HepG2 (cell line): ENCODE data around the gene RFC1. TPM values are rescaled to one million over a fixed set of nuclear protein-coding genes. Genes with fewer than 3 reads are reported as not detected.

Source experiments
- CCDC6 ChIP-seq: sonication (generic); formaldehyde crosslinking; IDR thresholded peaks from 2 replicates; pipeline ENCODE4 v1.8.1; 2022; ENCODE audit warnings: mild to moderate bottlenecking, missing genetic modification reagents, moderate library complexity
- ESRRA ChIP-seq: sonication (generic); formaldehyde crosslinking; IDR thresholded peaks from 2 replicates; pipeline ENCODE4 v1.5.1; 2020; ENCODE audit warnings: mild to moderate bottlenecking, low read depth, missing genetic modification reagents
- HCFC1 ChIP-seq: fragments of 150-350 bp; IDR thresholded peaks from 2 replicates; pipeline ENCODE4 v1.6.1; 2014; ENCODE audit warnings: low read depth, low read length
- HDAC1 ChIP-seq: sonication (generic); formaldehyde crosslinking; IDR thresholded peaks from 2 replicates; pipeline ENCODE4 v1.5.1; 2020; ENCODE audit warnings: mild to moderate bottlenecking, missing genetic modification reagents
- NR1H2 ChIP-seq: sonication (generic); formaldehyde crosslinking; IDR thresholded peaks from 2 replicates; pipeline ENCODE4 v1.8.1; 2022; ENCODE audit warnings: low read depth, missing genetic modification reagents, borderline replicate concordance
- PRDM10 ChIP-seq: sonication (generic); formaldehyde crosslinking; IDR thresholded peaks from 2 replicates; pipeline ENCODE4 v1.4.0; 2020; ENCODE audit warnings: low read depth, missing genetic modification reagents
- REPIN1 ChIP-seq: sonication (generic); formaldehyde crosslinking; IDR thresholded peaks from 2 replicates; pipeline ENCODE4 v1.8.0; 2022; ENCODE audit warnings: missing genetic modification reagents, low read depth, mild to moderate bottlenecking, borderline replicate concordance
- SMAD9 ChIP-seq: sonication (generic); formaldehyde crosslinking; IDR thresholded peaks from 2 replicates; pipeline ENCODE4 v1.5.1; 2020; ENCODE audit warnings: mild to moderate bottlenecking, missing genetic modification reagents
- XRCC5 ChIP-seq: fragments of 200-400 bp; formaldehyde crosslinking; optimal IDR thresholded peaks from 2 replicates; pipeline ENCODE3; 2017; ENCODE audit warnings: mild to moderate bottlenecking, low read length
- ZBTB44 ChIP-seq: sonication (generic); formaldehyde crosslinking; IDR thresholded peaks from 2 replicates; pipeline ENCODE4 v1.4.0; 2020; ENCODE audit warnings: missing genetic modification reagents
- ZNF17 ChIP-seq: sonication (generic); formaldehyde crosslinking; IDR thresholded peaks from 2 replicates; pipeline ENCODE4 v1.5.0; 2020; ENCODE audit warnings: mild to moderate bottlenecking, missing genetic modification reagents
- ZNF180 ChIP-seq: sonication (generic); formaldehyde crosslinking; IDR thresholded peaks from 2 replicates; pipeline ENCODE4 v1.4.0; 2020; ENCODE audit warnings: low read depth, missing genetic modification reagents, borderline replicate concordance
- ZNF280D ChIP-seq: sonication (generic); formaldehyde crosslinking; IDR thresholded peaks from 2 replicates; pipeline ENCODE4 v1.5.1; 2020; ENCODE audit warnings: mild to moderate bottlenecking, missing genetic modification reagents
- ZNF550 ChIP-seq: sonication (generic); formaldehyde crosslinking; IDR thresholded peaks from 2 replicates; pipeline ENCODE4 v1.4.0; 2020; ENCODE audit warnings: mild to moderate bottlenecking, missing genetic modification reagents, borderline replicate concordance
- ZNF652 ChIP-seq: IDR thresholded peaks from 2 replicates; pipeline ENCODE4 v1.6.1; 2016; ENCODE audit warnings: low read depth, borderline replicate concordance
- polyA plus RNA-seq, 8 experiments: library from polyadenylated mRNA; depleted of rRNA in 3 of 8; stranded (reverse) in 7 of 8; unstranded in 1 of 8; fragments of >200 nt; fragmentation: Illumina TruSeq in 4 of 8; extraction: Trizol in 4 of 8; gene quantifications; 2 replicates each; pipeline versions ENCODE4 v1.2.1 to v1.2.3, GENCODE V29; 2011 to 2016; ENCODE audit warnings: low read depth in 4 of 8, missing spikeins in 1 of 8, mixed read lengths in 1 of 8; ENCODE audit not compliant: insufficient read depth in 1 of 8
- total RNA-seq, 5 experiments: library from RNA; depleted of rRNA; stranded (reverse); fragments of >200 nt; fragmentation: Illumina TruSeq; extraction: Trizol; gene quantifications; 2 replicates each; pipeline ENCODE4 v1.2.3, GENCODE V29; 2016; ENCODE audit warnings: low read depth in 1 of 5
- TF ChIP-seq, protein P1 (sequence below): sonication (generic); formaldehyde crosslinking; IDR thresholded peaks from 2 replicates; pipeline ENCODE4 v1.4.0; 2020; ENCODE audit warnings: mild to moderate bottlenecking, missing genetic modification reagents
- TF ChIP-seq, protein P2 (sequence below): sonication (generic); formaldehyde crosslinking; IDR thresholded peaks from 2 replicates; pipeline ENCODE4 v1.4.0; 2020; ENCODE audit warnings: missing genetic modification reagents

The RFC1 gene
- total and polyA plus RNA-seq, 2 of the 13 experiments (the other 11 are each of a cell fraction or from before 2014, with no cell fraction given): 15.9 to 78.8 TPM

DNA sequence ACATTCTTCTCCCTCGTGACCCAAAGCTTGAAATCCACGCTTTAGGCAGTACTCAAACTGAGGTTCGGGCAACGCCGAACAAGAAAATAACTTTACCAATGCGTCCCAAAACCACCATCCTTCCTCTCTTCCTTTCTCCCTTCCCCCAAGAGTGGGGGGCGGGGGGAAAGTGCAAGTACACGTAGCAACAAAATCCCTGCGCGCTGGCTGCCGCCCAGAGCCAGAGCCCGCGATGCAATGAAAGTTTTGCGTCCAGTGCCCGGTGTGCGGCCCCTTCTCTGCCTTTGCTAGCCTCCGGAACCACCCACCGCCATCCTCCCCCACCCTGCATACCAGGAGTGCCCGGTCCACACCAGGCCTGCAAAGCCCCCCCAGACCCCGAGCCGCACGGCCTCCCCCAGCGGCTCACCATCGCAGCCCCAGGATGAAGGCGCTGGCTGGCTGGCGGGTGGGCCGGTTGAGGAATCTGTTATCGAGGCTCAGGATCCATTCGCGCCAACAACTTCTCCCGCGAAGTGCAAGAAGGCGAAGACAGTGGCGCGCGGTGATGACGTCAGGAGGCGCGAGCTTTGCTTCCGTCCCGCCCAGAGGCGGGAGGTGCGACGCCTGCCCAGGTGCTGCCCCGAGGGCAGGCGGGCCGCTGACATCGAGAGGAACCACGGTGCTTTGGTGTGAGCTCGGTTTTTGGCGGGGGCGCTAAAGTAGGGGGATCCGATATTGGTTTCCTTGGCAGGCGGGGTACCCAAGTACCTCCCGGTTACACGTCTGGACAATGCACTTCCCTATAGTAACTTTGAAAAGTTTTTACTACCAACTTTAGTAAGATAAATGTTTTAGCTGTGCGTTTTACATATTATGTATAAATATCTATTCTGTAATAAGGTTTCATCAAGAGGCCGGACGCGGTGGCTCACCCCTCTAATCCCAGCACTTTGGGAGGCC is at the start of gene RFC1 (continued):
- TF ChIP-seq, protein P1, sequence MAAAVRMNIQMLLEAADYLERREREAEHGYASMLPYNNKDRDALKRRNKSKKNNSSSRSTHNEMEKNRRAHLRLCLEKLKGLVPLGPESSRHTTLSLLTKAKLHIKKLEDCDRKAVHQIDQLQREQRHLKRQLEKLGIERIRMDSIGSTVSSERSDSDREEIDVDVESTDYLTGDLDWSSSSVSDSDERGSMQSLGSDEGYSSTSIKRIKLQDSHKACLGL: peak; percentile 97
- TF ChIP-seq ZNF17 (no peak), HDAC1 (peak; percentile 97), ZNF280D (CRISPR knock-in tag) (peak; percentile 98), NR1H2 (CRISPR knock-in tag) (peak; percentile 95; the same call in 1 of the 2 replicates), REPIN1 (CRISPR knock-in tag) (peak; percentile 95), SMAD9 (CRISPR knock-in tag) (peak; percentile 93), HCFC1 (peak; percentile 51; the same call in 1 of the 2 replicates), ZNF652 (peak; percentile 66), CCDC6 (CRISPR knock-in tag) (peak; percentile 98), ZNF550 (CRISPR knock-in tag) (no peak), XRCC5 (peak; percentile 85), ZBTB44 (CRISPR knock-in tag) (peak; percentile 95), ZNF180 (CRISPR knock-in tag) (no peak), ESRRA (CRISPR knock-in tag) (peak; percentile 78), PRDM10 (CRISPR knock-in tag) (peak; percentile 16; the same call in 1 of the 2 replicates)
- TF ChIP-seq, protein P2, sequence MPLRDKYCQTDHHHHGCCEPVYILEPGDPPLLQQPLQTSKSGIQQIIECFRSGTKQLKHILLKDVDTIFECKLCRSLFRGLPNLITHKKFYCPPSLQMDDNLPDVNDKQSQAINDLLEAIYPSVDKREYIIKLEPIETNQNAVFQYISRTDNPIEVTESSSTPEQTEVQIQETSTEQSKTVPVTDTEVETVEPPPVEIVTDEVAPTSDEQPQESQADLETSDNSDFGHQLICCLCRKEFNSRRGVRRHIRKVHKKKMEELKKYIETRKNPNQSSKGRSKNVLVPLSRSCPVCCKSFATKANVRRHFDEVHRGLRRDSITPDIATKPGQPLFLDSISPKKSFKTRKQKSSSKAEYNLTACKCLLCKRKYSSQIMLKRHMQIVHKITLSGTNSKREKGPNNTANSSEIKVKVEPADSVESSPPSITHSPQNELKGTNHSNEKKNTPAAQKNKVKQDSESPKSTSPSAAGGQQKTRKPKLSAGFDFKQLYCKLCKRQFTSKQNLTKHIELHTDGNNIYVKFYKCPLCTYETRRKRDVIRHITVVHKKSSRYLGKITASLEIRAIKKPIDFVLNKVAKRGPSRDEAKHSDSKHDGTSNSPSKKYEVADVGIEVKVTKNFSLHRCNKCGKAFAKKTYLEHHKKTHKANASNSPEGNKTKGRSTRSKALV (CRISPR knock-in tag): peak; percentile 68
